ENCODE results near the gene TMEM9.

- TF ChIP-seq CTCF (IDR thresholded peaks at IDR 0.05; ENCODE audit: extremely low read depth in 1 of 2, insufficient read depth in 1 of 2, low read depth in 1 of 2, low read length in 2 of 2) (no peak), POLR2A (IDR thresholded peaks at IDR 0.05; ENCODE audit: low read depth, low read length) (no peak), EZH2 (IDR thresholded peaks at IDR 0.05; ENCODE audit: borderline replicate concordance, low read depth, low read length, severe bottlenecking) (no peak), MYC (IDR thresholded peaks at IDR 0.05; ENCODE audit: low read depth, low read length) (no peak), GATA2 (IDR thresholded peaks at IDR 0.05; ENCODE audit: insufficient read depth, insufficient read length, low read depth, low read length) (no peak), POLR2AphosphoS5 (IDR thresholded peaks at IDR 0.05; ENCODE audit: insufficient read depth, low read depth, low read length) (no peak), MAX (IDR thresholded peaks at IDR 0.05; ENCODE audit: insufficient read depth, insufficient read length) (no peak), JUN (IDR thresholded peaks at IDR 0.05; ENCODE audit: borderline replicate concordance, insufficient read depth, insufficient read length, low read depth) (no peak)
These were observed 17.3 kb downstream of the TMEM9 start for GRCh38 chr1:201137024-201137392.
